ENCODE measurements around the gene PRRT1.
"Not testable (repeated sequence)": the region's sequence is repeated elsewhere in the genome, so short reads cannot be mapped to it uniquely, and the experiment has no call there.

PRRT1 gene

GRCh38 chr6:32126880-32127279 lies 24.9 kb downstream of the PRRT1 start:
- DNase-seq (ENCODE audit: low read depth in 2 of 2): no peak

- DNase-seq (ENCODE audit: low read depth in 2 of 2): no peak
These were observed 28.1 kb downstream of the PRRT1 start for GRCh38 chr6:32123681-32124080.

- DNase-seq (ENCODE audit: low read depth in 2 of 2): no peak
These were observed 31.1 kb downstream of the PRRT1 start for GRCh38 chr6:32120573-32121059.

GRCh38 chr6:32118782-32119628 lies 32.7 kb downstream of the PRRT1 start:
- DNase-seq (ENCODE audit: low read depth in 2 of 2): peak; percentile 52 to 62

GRCh38 chr6:32117461-32117860 lies 34.3 kb downstream of the PRRT1 start:
- no peak for DNase-seq (ENCODE audit: low read depth in 2 of 2)

- DNase-seq (ENCODE audit: low read depth in 2 of 2): no peak
These were observed 35.1 kb downstream of the PRRT1 start for GRCh38 chr6:32116674-32117073.

- DNase-seq (ENCODE audit: low read depth in 2 of 2): no peak
These were observed 36.1 kb downstream of the PRRT1 start for GRCh38 chr6:32115623-32116022.

- DNase-seq (ENCODE audit: low read depth in 2 of 2): no peak
These were observed 36.9 kb downstream of the PRRT1 start for GRCh38 chr6:32114796-32115195.

GRCh38 chr6:32113386-32114352 lies 38.1 kb downstream of the PRRT1 start:
- DNase-seq (ENCODE audit: low read depth in 2 of 2): no peak

- DNase-seq (ENCODE audit: low read depth in 2 of 2): no peak
These were observed 39.2 kb downstream of the PRRT1 start for GRCh38 chr6:32112431-32112980.

GRCh38 chr6:32111424-32112066 lies 40.2 kb downstream of the PRRT1 start:
- DNase-seq (ENCODE audit: low read depth in 2 of 2): no peak

- no peak for DNase-seq (ENCODE audit: low read depth in 2 of 2)
These were observed 41.1 kb downstream of the PRRT1 start for GRCh38 chr6:32110632-32111031.

GRCh38 chr6:32109765-32110160 lies 42.0 kb downstream of the PRRT1 start:
- no peak for DNase-seq (ENCODE audit: low read depth in 2 of 2)

- DNase-seq (ENCODE audit: low read depth in 2 of 2): no peak
These were observed 42.5 kb downstream of the PRRT1 start, which contains the start of gene TNXB for GRCh38 chr6:32109114-32109764. Gene TNXB (minus strand): TSS chr6:32109338. CDS start chr6:32098198, 11,140 bp downstream.

GRCh38 chr6:32108727-32109113 lies 43.0 kb downstream of the PRRT1 start:
- DNase-seq (ENCODE audit: low read depth in 2 of 2): no peak

- DNase-seq (ENCODE audit: low read depth in 2 of 2): no peak
These were observed 43.6 kb downstream of the PRRT1 start for GRCh38 chr6:32108094-32108627.

GRCh38 chr6:32107406-32107805 lies 44.3 kb downstream of the PRRT1 start:
- DNase-seq (ENCODE audit: low read depth in 2 of 2): no peak

GRCh38 chr6:32105433-32105832 lies 46.3 kb downstream of the PRRT1 start:
- DNase-seq (ENCODE audit: low read depth in 2 of 2): no peak

GRCh38 chr6:32102255-32102654 lies 49.5 kb downstream of the PRRT1 start:
- no peak for DNase-seq (ENCODE audit: low read depth in 2 of 2)

- not testable (repeated sequence) for DNase-seq (ENCODE audit: low read depth in 2 of 2)
These were observed 51.5 kb downstream of the PRRT1 start for GRCh38 chr6:32100251-32100650.
